ENCODE results near the gene SPECC1. TPM values are rescaled to one million over a fixed set of nuclear protein-coding genes. Genes with fewer than 3 reads are reported as not detected.
"Not testable (repeated sequence)": the region's sequence is repeated elsewhere in the genome, so short reads cannot be mapped to it uniquely, and the experiment has no call there.

Gene SPECC1
- total RNA-seq, 2 experiments from 2014 or later, result 15.4 to 17.0 TPM

- ChIA-PET POLR2A (no interaction called here), CTCF (no interaction called here)
- Mint-ChIP-seq H3K4me3 (no peak overlapping the region), H3K27me3 (no peaks in the 10 kb centered on the region), H3K4me1 (ENCODE audit: low read depth) (no peaks in the 10 kb centered on the region), H3K36me3 (no peaks in the 10 kb centered on the region), H3K9me3 (no peaks in the 10 kb centered on the region), H3K27ac (no peak overlapping the region)
- no peak for DNase-seq
- intact Hi-C loops (cut with micrococcal nuclease), result no loop called here
Observed at GRCh38 chr17:20174588-20175265, 165.6 kb downstream of the SPECC1 start.

GRCh38 chr17:20179041-20179440 is 169.9 kb downstream of the SPECC1 start:
- Mint-ChIP-seq H3K4me1 (ENCODE audit: low read depth) (no peaks in the 10 kb centered on the region), H3K4me3 (no peak overlapping the region), H3K27ac (no peak overlapping the region), H3K9me3 (no peaks in the 10 kb centered on the region), H3K27me3 (peaks cover 2% of the 10 kb centered on the region), H3K36me3 (no peaks in the 10 kb centered on the region)
- ChIA-PET CTCF (no interaction called here), POLR2A (no interaction called here)
- intact Hi-C loops (cut with micrococcal nuclease), result no loop called here
- no peak for DNase-seq

- no peak for DNase-seq
- POLR2A ChIA-PET, result no interaction called here
- Mint-ChIP-seq H3K36me3 (no peaks in the 10 kb centered on the region), H3K27me3 (peaks cover 2% of the 10 kb centered on the region), H3K9me3 (no peaks in the 10 kb centered on the region), H3K27ac (no peak overlapping the region), H3K4me3 (no peak overlapping the region), H3K4me1 (ENCODE audit: low read depth) (no peaks in the 10 kb centered on the region)
- CTCF ChIA-PET, result no interaction called here
- intact Hi-C loops (cut with micrococcal nuclease), result no loop called here
Observed at GRCh38 chr17:20180661-20181060, 171.5 kb downstream of the SPECC1 start.

GRCh38 chr17:20184181-20184580 is 175.0 kb downstream of the SPECC1 start:
- CTCF ChIA-PET, result no interaction called here
- intact Hi-C loops (cut with micrococcal nuclease), result no loop called here
- POLR2A ChIA-PET, result no interaction called here
- DNase-seq, result no peak
- H3K4me1 Mint-ChIP-seq (ENCODE audit: low read depth), result no peaks in the 10 kb centered on the region
- H3K36me3 Mint-ChIP-seq, result no peaks in the 10 kb centered on the region
- no peak overlapping the region for H3K27ac Mint-ChIP-seq
- no peak overlapping the region for H3K4me3 Mint-ChIP-seq
- no peaks in the 10 kb centered on the region for H3K9me3 Mint-ChIP-seq
- peaks cover 2% of the 10 kb centered on the region for H3K27me3 Mint-ChIP-seq

- H3K36me3 Mint-ChIP-seq, result no peaks in the 10 kb centered on the region
Observed at GRCh38 chr17:20184977-20185619, 175.9 kb downstream of the SPECC1 start.

GRCh38 chr17:20187049-20187448 is 177.9 kb downstream of the SPECC1 start:
- peaks cover 3% of the 10 kb centered on the region for H3K4me1 Mint-ChIP-seq (ENCODE audit: low read depth)
- H3K27me3 Mint-ChIP-seq, result no peaks in the 10 kb centered on the region
- no peak for DNase-seq
- no peaks in the 10 kb centered on the region for H3K9me3 Mint-ChIP-seq
- POLR2A ChIA-PET, result no interaction called here
- intact Hi-C loops (cut with micrococcal nuclease), result no loop called here
- no peak overlapping the region for H3K4me3 Mint-ChIP-seq
- CTCF ChIA-PET, result no interaction called here
- no peak overlapping the region for H3K27ac Mint-ChIP-seq
- H3K36me3 Mint-ChIP-seq, result no peaks in the 10 kb centered on the region

More at GRCh38 chr17:20184977-20185619, 175.9 kb downstream of the SPECC1 start:
- no peak for DNase-seq
- Mint-ChIP-seq H3K4me1 (ENCODE audit: low read depth) (peaks cover 3% of the 10 kb centered on the region), H3K27ac (no peak overlapping the region), H3K27me3 (no peaks in the 10 kb centered on the region), H3K9me3 (no peaks in the 10 kb centered on the region), H3K4me3 (no peak overlapping the region)
- POLR2A ChIA-PET, result no interaction called here
- CTCF ChIA-PET, result no interaction called here
- intact Hi-C loops (cut with micrococcal nuclease), result no loop called here

GRCh38 chr17:20189302-20189701 is 180.1 kb downstream of the SPECC1 start:
- H3K4me3 Mint-ChIP-seq, result no peak overlapping the region
- no peaks in the 10 kb centered on the region for H3K9me3 Mint-ChIP-seq
- no peak overlapping the region for H3K27ac Mint-ChIP-seq
- CTCF ChIA-PET, result no interaction called here
- DNase-seq, result no peak
- H3K4me1 Mint-ChIP-seq (ENCODE audit: low read depth), result peaks cover 3% of the 10 kb centered on the region
- no peaks in the 10 kb centered on the region for H3K36me3 Mint-ChIP-seq
- H3K27me3 Mint-ChIP-seq, result no peaks in the 10 kb centered on the region
- POLR2A ChIA-PET, result no interaction called here
- intact Hi-C loops (cut with micrococcal nuclease), result no loop called here

GRCh38 chr17:20189979-20190378 is 180.8 kb downstream of the SPECC1 start:
- intact Hi-C loops (cut with micrococcal nuclease), result no loop called here
- ChIA-PET CTCF (no interaction called here), POLR2A (no interaction called here)
- H3K4me3 Mint-ChIP-seq, result no peak overlapping the region
- no peak overlapping the region for H3K27ac Mint-ChIP-seq
- no peaks in the 10 kb centered on the region for H3K36me3 Mint-ChIP-seq
- H3K27me3 Mint-ChIP-seq, result no peaks in the 10 kb centered on the region
- peaks cover 5% of the 10 kb centered on the region for H3K9me3 Mint-ChIP-seq
- peaks cover 3% of the 10 kb centered on the region for H3K4me1 Mint-ChIP-seq (ENCODE audit: low read depth)
- DNase-seq, result no peak

GRCh38 chr17:20190605-20191004 is 181.4 kb downstream of the SPECC1 start:
- H3K4me3 Mint-ChIP-seq, result no peak overlapping the region
- ChIA-PET CTCF (no interaction called here), POLR2A (no interaction called here)
- H3K27ac Mint-ChIP-seq, result no peak overlapping the region
- H3K4me1 Mint-ChIP-seq (ENCODE audit: low read depth), result peaks cover 3% of the 10 kb centered on the region
- DNase-seq, result no peak
- no peaks in the 10 kb centered on the region for H3K36me3 Mint-ChIP-seq
- peaks cover 6% of the 10 kb centered on the region for H3K9me3 Mint-ChIP-seq
- intact Hi-C loops (cut with micrococcal nuclease), result no loop called here
- H3K27me3 Mint-ChIP-seq, result no peaks in the 10 kb centered on the region

GRCh38 chr17:20191056-20191455 is 181.9 kb downstream of the SPECC1 start:
- no peaks in the 10 kb centered on the region for H3K27me3 Mint-ChIP-seq
- intact Hi-C loops (cut with micrococcal nuclease), result no loop called here
- ChIA-PET CTCF (no interaction called here), POLR2A (no interaction called here)
- DNase-seq, result no peak
- H3K27ac Mint-ChIP-seq, result no peak overlapping the region
- H3K4me1 Mint-ChIP-seq (ENCODE audit: low read depth), result peaks cover 3% of the 10 kb centered on the region
- no peak overlapping the region for H3K4me3 Mint-ChIP-seq
- no peaks in the 10 kb centered on the region for H3K36me3 Mint-ChIP-seq
- H3K9me3 Mint-ChIP-seq, result peaks cover 6% of the 10 kb centered on the region

- POLR2A ChIA-PET; H3K36me3 Mint-ChIP-seq; CTCF ChIA-PET; H3K27ac Mint-ChIP-seq; H3K4me1 Mint-ChIP-seq (ENCODE audit: low read depth); H3K4me3 Mint-ChIP-seq; intact Hi-C loops (cut with micrococcal nuclease); H3K9me3 Mint-ChIP-seq; DNase-seq; H3K27me3 Mint-ChIP-seq: not testable (repeated sequence)
Observed at GRCh38 chr17:20196286-20196685, 187.1 kb downstream of the SPECC1 start.

- Mint-ChIP-seq H3K4me3 (no peak overlapping the region), H3K4me1 (ENCODE audit: low read depth) (no peaks in the 10 kb centered on the region), H3K27me3 (no peaks in the 10 kb centered on the region), H3K36me3 (no peaks in the 10 kb centered on the region), H3K9me3 (peaks cover 6% of the 10 kb centered on the region), H3K27ac (no peak overlapping the region)
- intact Hi-C loops (cut with micrococcal nuclease), result no loop called here
- POLR2A ChIA-PET, result no interaction called here
- CTCF ChIA-PET, result no interaction called here
- DNase-seq, result no peak
Observed at GRCh38 chr17:20197272-20197926, 188.2 kb downstream of the SPECC1 start.
